ENCODE results near the gene ILDR2.

Gene ILDR2

DNA sequence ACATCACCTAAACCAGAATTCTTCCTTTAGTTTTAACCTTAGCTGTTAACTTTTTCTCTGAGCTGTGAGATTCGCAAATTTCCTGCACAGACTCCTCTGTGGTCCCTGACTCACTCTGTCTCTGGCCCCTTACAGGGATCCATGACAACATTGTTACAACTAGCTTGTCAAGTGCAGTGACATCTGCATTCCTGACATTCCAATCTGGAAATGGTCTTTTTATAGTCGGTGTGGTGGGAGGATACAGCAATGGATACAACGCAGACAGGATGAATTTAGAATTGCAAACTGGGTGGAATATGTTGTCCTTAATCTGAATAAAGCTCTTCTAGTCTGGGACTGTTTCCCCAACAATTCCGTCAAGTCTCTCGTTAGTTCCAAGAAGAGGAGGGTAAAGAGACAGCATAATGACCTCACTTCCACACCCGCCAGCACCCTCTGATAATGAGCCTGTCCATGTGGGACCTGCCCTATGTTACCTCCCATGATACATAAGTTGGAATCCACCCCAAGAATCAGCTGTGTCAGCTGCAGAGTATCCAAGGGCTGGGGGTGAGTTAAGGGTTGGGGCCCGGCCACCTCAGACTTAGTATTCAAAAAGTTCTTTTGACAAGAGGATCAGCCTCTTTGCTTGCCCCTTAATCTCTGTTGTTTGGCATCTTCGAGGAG, 49.4 kb downstream of the ILDR2 start:
- DNase-seq (ENCODE audit: low spot score) = peak; percentile 95
- FAIRE-seq = peak; percentile 95

GRCh38 chr1:166924823-166925541, 50.4 kb downstream of the ILDR2 start:
- FAIRE-seq (peak; percentile 44), DNase-seq (ENCODE audit: low spot score) (peak; percentile 55)

- no peak for FAIRE-seq
- no peak for DNase-seq (ENCODE audit: low spot score)
Observed at GRCh38 chr1:166920561-166921475, 54.5 kb downstream of the ILDR2 start.

GRCh38 chr1:166918956-166919316, 56.4 kb downstream of the ILDR2 start:
- DNase-seq (ENCODE audit: low spot score) = no peak
- FAIRE-seq = no peak

DNA sequence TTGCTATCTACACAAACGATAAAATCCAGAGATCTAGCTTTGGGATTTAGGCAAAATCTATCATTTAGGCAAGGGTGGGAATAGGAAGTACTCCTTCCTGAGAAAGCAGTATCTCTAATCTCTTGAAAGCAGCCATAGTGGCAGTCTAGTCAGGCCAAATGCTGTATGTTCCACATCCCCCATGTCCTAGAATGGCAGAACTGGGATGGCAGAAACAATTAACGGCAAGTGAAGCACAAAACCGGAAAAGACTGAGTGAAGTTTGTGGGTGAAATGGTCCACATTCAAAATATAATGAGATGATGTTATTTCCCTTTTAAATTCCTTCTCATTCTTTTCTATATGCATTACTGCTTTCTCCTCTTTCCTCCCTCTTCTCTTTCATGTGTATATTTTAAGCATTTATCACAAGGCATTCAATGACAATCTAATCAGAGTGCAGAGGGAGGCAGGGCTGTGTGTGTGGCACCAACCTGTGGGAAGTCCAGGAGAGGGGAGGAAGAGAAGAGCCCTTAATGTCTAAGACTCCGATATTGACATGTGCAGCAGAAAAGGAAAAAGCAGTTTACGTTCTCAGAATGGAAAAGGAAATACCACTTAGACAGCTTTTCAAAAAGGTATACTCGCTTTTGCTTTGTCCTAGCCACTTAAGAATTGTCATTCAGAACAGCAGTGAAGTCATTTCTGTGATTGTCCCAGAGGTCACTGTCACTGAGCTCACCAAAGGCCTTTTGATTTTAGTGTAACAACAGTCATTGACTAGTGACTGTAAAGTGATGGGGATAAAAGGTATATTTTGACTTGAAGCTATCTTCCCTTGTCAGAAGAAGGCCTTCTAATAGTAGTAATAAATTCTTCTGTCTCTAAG, 57.0 kb downstream of the ILDR2 start:
- DNase-seq (ENCODE audit: low spot score) = no peak
- FAIRE-seq = no peak

DNA sequence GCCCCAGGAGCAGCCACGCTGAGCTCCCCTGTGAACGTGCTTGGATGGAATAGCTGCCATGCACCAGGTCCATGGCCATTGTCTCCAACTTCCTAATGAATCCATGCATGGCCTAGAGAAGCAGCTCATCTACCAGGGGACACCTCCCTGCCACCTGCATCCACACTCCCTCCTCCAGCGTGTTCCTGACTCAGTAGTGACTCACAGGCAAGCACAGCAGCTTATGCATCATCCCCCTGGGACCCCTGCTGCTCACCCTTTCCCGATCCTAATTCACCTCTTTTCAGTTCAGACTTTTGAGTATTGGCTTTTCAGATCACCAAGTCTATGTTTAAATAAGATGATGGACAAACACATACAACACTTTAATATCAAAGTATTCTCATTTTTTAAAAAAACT, 59.4 kb downstream of the ILDR2 start:
- FAIRE-seq (peak; percentile 77), DNase-seq (ENCODE audit: low spot score) (peak; percentile 81)

- DNase-seq (ENCODE audit: low spot score) (no peak), FAIRE-seq (no peak)
Observed at GRCh38 chr1:166915042-166915441, 60.3 kb downstream of the ILDR2 start.

DNA sequence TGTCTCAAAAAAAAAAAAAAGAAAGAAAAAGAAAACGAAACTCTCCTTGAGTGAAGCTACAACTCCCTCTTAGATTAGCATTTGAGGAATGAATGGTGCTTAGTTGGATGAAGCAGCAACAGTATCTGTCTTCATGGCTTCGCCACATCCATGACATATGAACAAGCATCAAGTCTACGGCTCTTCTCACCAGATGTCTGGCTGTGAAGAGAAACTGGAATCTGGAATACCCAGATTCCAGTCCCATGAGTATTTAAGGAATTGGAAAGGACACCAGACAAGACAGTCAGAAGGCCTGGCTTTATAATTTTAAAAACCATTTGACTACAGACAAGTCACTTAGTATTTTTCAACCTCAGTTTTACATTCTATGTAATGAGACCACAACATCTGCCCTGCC, 61.2 kb downstream of the ILDR2 start:
- FAIRE-seq = no peak
- DNase-seq (ENCODE audit: low spot score) = no peak

- FAIRE-seq (no peak), DNase-seq (ENCODE audit: low spot score) (no peak)
Observed at GRCh38 chr1:166911624-166912023, 63.7 kb downstream of the ILDR2 start.

- peak; percentile 93 for FAIRE-seq
Observed at GRCh38 chr1:166910396-166910994, 64.8 kb downstream of the ILDR2 start.

GRCh38 chr1:166908942-166909341, 66.4 kb downstream of the ILDR2 start:
- DNase-seq (ENCODE audit: low spot score) (peak; percentile 47), FAIRE-seq (no peak)

More at GRCh38 chr1:166910396-166910994, 64.8 kb downstream of the ILDR2 start:
- DNase-seq (ENCODE audit: low spot score) = peak; percentile 89

DNA sequence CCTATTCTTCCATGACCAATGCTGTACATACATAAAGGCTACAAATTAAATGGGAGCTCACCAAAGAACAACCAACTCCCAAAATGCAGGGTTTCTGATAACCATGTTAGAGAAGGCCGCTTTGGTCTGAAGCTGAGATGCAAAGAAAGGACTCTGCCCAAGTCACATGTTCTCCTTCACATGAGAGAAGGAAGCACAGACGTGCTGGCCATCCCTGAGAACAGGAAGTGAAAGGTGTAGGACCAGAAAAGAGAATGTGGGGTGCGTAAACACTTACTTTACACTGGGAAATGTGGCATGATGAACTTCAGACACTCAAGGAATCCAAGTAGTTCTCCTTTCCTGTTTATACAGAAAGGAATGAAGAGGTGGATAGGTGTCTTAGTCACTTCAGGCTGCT, 67.6 kb downstream of the ILDR2 start:
- FAIRE-seq (no peak), DNase-seq (ENCODE audit: low spot score) (no peak)

DNA sequence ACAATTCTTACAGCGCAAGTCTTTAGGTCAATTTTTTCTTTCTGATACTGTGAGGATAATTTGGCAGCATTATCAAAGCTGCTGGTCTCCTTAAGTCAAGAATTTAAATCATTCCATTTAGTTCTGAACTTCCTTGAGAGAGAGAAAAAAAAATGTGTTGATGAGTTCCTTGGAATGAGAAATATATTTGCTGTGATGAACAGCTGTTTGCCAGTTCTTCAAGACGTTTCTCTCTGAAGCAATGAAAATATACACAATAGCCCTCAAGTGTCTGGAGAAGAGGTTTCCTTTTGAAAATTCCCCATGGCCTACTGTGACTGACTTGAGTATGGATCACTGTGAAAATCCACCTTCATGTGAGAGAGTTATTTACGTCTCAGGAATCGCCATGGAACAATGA, 68.3 kb downstream of the ILDR2 start:
- FAIRE-seq (no peak), DNase-seq (ENCODE audit: low spot score) (no peak)

GRCh38 chr1:166906647-166907046, 68.7 kb downstream of the ILDR2 start:
- DNase-seq (ENCODE audit: low spot score) (no peak), FAIRE-seq (no peak)

DNA sequence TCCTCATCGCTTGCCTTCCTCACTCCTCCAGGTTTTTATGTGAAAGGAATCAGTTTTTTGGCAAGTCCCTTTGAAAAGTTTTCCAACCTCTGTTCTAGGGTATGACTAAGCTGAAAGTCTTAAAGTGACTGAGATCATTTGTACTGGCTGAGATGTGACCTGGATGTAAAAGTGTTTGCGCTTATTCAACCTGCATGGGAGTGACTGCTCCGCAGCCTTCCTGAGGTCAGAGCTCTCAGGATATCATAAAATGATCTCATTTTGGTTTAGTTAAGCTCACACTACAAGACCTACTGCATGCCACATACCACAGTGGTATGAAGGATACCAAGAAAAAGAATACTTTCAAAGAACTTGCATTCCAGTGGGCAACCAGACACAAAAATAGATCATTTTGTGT, 69.4 kb downstream of the ILDR2 start:
- DNase-seq (ENCODE audit: low spot score) (peak; percentile 94), FAIRE-seq (peak; percentile 87)

DNA sequence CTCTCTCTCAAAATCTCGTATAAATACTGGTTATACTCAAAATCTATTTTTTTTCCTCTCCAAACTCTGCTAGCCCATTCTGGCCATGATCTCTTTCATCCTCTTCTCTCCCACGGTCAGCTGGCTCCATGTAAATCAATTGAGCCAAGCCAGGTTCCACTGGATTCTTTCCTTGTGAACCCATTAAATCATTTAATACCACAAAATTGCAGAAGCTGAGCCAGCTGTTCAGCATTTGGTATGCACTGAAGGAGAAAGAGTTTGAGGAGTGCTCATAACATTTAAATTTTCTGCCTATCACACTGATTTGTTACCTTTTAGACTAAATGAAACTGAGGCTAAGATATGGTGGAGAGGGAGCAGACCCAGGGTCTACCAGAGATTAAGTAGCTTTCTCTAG, 70.2 kb downstream of the ILDR2 start:
- FAIRE-seq (no peak), DNase-seq (ENCODE audit: low spot score) (no peak)

- FAIRE-seq = no peak
Observed at GRCh38 chr1:166903232-166903631, 72.1 kb downstream of the ILDR2 start.

DNA sequence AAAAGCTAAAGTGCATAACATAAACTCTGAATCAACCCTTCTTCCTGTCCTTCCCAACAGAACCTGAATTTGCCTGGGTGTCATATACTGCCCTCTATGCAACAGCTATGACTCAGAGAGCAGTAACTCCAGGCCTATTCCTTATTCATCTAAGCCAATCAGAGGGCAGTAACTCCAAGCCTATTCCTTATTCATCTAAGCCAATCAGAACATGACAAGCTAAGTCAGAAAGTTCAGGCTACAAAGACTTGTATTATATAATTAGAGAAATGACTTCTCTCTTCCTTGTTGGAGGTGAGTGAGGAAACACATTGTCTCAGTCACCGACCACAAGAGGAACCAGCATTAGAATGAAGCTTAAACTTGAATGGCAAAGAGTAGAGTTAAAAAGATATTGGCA, 73.1 kb downstream of the ILDR2 start:
- FAIRE-seq = peak; percentile 45
- peak; percentile 74 for DNase-seq (ENCODE audit: low spot score)

More at GRCh38 chr1:166903232-166903631, 72.1 kb downstream of the ILDR2 start:
- no peak for DNase-seq (ENCODE audit: low spot score)

DNA sequence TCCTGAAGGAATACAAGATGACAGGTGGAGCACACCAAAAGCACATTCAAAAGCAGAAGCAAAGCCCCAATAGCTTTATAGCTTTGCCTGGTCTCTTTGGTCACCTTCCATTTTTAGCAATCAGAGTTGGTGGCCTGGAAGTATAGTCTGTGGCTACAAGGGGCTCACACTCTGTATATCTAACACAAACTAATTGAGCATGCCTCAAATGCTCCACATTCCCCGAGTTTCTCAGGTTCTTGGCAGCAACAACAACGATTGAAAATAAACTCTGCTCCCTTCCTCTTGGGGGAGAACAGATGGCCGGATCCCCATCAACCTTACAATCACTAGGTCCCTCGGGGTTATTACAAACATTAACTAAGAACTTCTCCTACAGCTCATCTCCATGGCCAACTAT, 74.4 kb downstream of the ILDR2 start:
- no peak for DNase-seq (ENCODE audit: low spot score)
- no peak for FAIRE-seq

GRCh38 chr1:166899769-166900168, 75.6 kb downstream of the ILDR2 start:
- DNase-seq (ENCODE audit: low spot score) (no peak), FAIRE-seq (no peak)

- DNase-seq (ENCODE audit: low spot score) (no peak), FAIRE-seq (no peak)
Observed at GRCh38 chr1:166895766-166896165, 79.6 kb downstream of the ILDR2 start.

Measured in RCC 7860 (cell line).